ENCODE measurements around the gene ICE1. TPM values are rescaled to one million over a fixed set of nuclear protein-coding genes. Genes with fewer than 3 reads are reported as not detected.
A peak's percentile ranks its signal among the peaks of the same experiment; 100 is the strongest.
"Not testable (repeated sequence)": the region's sequence is repeated elsewhere in the genome, so short reads cannot be mapped to it uniquely, and the experiment has no call there.

The ICE1 gene
- total RNA-seq, 2 experiments from 2014 or later = 37.6 to 39.1 TPM

GRCh38 chr5:5475975-5476374, 53.5 kb downstream of the ICE1 start:
- H3K4me1 ChIP-seq (ENCODE audit: insufficient read depth, low read length) = peaks cover 8% of the 10 kb centered on the region
- intact Hi-C loops (cut with DNase I, micrococcal nuclease) = no loop called here
- Mint-ChIP-seq H3K27me3 (no peaks in the 10 kb centered on the region), H3K9me3 (no peaks in the 10 kb centered on the region), H3K36me3 (ENCODE audit: low read depth) (peaks cover 66% of the 10 kb centered on the region), H3K4me3 (no peak overlapping the region), H3K4me1 (ENCODE audit: low read depth) (peaks cover 18% of the 10 kb centered on the region), H3K27ac (no peak overlapping the region)
- CTCF ChIA-PET = interaction anchor here (1.0 kb wide), 1 partner anchor 21 kb away, joined by 3 read pairs; no protein-coding TSS in a partner anchor
- no peak for ATAC-seq (ENCODE audit: poor library complexity)
- H3K4me3 ChIP-seq (ENCODE audit: low read length) = no peak overlapping the region
- H3K27me3 ChIP-seq (ENCODE audit: control insufficient read depth in 1 of 2, insufficient read depth in 2 of 2, low read length in 2 of 2) = no peaks in the 10 kb centered on the region
- TF ChIP-seq CTCF (IDR thresholded peaks at IDR 0.05) = no peak
- H3K36me3 ChIP-seq (ENCODE audit: insufficient read depth, low read length) = peaks cover 28% of the 10 kb centered on the region
- no peaks in the 10 kb centered on the region for H3K9me3 ChIP-seq (ENCODE audit: control insufficient read depth in 1 of 2, insufficient read depth in 1 of 2, low read length in 2 of 2)
- no peak for DNase-seq
- H3K27ac ChIP-seq (ENCODE audit: low read depth in 1 of 2, low read length in 2 of 2) = no peak overlapping the region
- POLR2A ChIA-PET = no interaction called here

- ATAC-seq (ENCODE audit: poor library complexity); H3K4me3 ChIP-seq (ENCODE audit: low read length); CTCF ChIA-PET; H3K4me1 ChIP-seq (ENCODE audit: insufficient read depth, low read length); H3K27ac ChIP-seq (ENCODE audit: low read depth in 1 of 2, low read length in 2 of 2); intact Hi-C loops (cut with DNase I, micrococcal nuclease); DNase-seq; H3K9me3 Mint-ChIP-seq; H3K27me3 ChIP-seq (ENCODE audit: control insufficient read depth in 1 of 2, insufficient read depth in 2 of 2, low read length in 2 of 2); POLR2A ChIA-PET; H3K27me3 Mint-ChIP-seq; H3K9me3 ChIP-seq (ENCODE audit: control insufficient read depth in 1 of 2, insufficient read depth in 1 of 2, low read length in 2 of 2): not testable (repeated sequence)
- peaks cover 18% of the 10 kb centered on the region for H3K36me3 ChIP-seq (ENCODE audit: insufficient read depth, low read length)
- peak overlapping the region; percentile 42 for H3K4me3 Mint-ChIP-seq
- H3K27ac Mint-ChIP-seq = peak overlapping the region; percentile 80
- H3K4me1 Mint-ChIP-seq (ENCODE audit: low read depth) = peaks cover 27% of the 10 kb centered on the region
- peaks cover 63% of the 10 kb centered on the region for H3K36me3 Mint-ChIP-seq (ENCODE audit: low read depth)
These were observed 57.1 kb downstream of the ICE1 start for GRCh38 chr5:5479578-5479977.

- ATAC-seq (ENCODE audit: poor library complexity) = no peak
- no peak for TF ChIP-seq CTCF (IDR thresholded peaks at IDR 0.05)
- H3K27me3 ChIP-seq (ENCODE audit: control insufficient read depth in 1 of 2, insufficient read depth in 2 of 2, low read length in 2 of 2) = no peaks in the 10 kb centered on the region
- intact Hi-C loops (cut with DNase I, micrococcal nuclease) = no loop called here
- peak in 1 of 14 experiments; percentile 20 for DNase-seq
- H3K9me3 ChIP-seq (ENCODE audit: control insufficient read depth in 1 of 2, insufficient read depth in 1 of 2, low read length in 2 of 2) = no peaks in the 10 kb centered on the region
- ChIA-PET CTCF (no interaction called here), POLR2A (interaction anchor here (1.4 kb wide), 1 partner anchor 59 kb away, joined by 6 read pairs; the partner anchor contains the start of gene ICE1)
- no peaks in the 10 kb centered on the region for H3K27me3 Mint-ChIP-seq
- H3K4me3 ChIP-seq (ENCODE audit: low read length) = no peak overlapping the region
- peak overlapping the region in 1 of 2 donors; percentile 28 for H3K27ac ChIP-seq (ENCODE audit: low read depth in 1 of 2, low read length in 2 of 2)
- peak overlapping the region; percentile 49 for H3K4me3 Mint-ChIP-seq
- H3K36me3 ChIP-seq (ENCODE audit: insufficient read depth, low read length) = peaks cover 16% of the 10 kb centered on the region
- peak overlapping the region; percentile 70 for H3K27ac Mint-ChIP-seq
- H3K36me3 Mint-ChIP-seq (ENCODE audit: low read depth) = peaks cover 55% of the 10 kb centered on the region
- no peaks in the 10 kb centered on the region for H3K9me3 Mint-ChIP-seq
- peaks cover 8% of the 10 kb centered on the region for H3K4me1 ChIP-seq (ENCODE audit: insufficient read depth, low read length)
- H3K4me1 Mint-ChIP-seq (ENCODE audit: low read depth) = peaks cover 27% of the 10 kb centered on the region
These were observed 58.1 kb downstream of the ICE1 start for GRCh38 chr5:5480481-5481111.

All from CD4-positive, alpha-beta T cell (primary cell).